ENCODE data around the gene PTPRG.
"Not testable (repeated sequence)": the region's sequence is repeated elsewhere in the genome, so short reads cannot be mapped to it uniquely, and the experiment has no call there.

PTPRG gene

GRCh38 chr3:61685755-61686154 is 124.4 kb downstream of the PTPRG start:
- DNase-seq (ENCODE audit: low read depth): no peak

- no peak for DNase-seq (ENCODE audit: low read depth)
These were observed 124.9 kb downstream of the PTPRG start for GRCh38 chr3:61686228-61686648.

- no peak for DNase-seq (ENCODE audit: low read depth)
These were observed 125.8 kb downstream of the PTPRG start for GRCh38 chr3:61687206-61687605.

DNA sequence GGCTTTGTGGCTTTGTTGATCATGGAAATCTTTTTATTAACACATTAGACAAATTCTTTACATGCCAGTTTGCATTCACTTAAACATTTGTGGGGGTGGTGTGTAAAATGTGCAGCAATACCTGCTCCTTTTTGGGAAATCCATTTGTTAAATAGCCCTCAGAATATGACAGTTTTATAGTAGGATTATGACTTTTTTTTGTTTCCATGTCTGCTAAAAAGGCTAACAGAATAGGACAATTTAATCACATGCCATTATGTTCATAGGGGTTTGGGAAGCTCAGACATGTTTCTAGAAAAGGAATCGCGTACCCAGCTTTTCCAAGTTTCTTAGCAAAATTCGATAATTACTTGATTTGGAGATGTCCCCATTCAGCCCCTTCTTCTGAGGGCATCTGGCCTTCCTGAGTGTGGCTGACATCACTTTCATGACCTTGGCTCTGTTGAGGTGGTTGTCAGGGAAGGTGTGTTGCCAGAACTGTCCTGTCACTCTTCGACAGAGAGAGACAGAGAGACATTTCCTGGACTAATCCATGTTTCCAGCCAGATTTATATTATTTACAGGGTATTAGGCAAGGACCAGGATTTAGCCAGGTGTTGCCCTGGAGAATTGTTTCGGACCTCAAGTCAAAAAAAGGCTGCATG is 126.4 kb downstream of the PTPRG start:
- DNase-seq (ENCODE audit: low read depth): no peak

- no peak for DNase-seq (ENCODE audit: low read depth)
These were observed 127.1 kb downstream of the PTPRG start for GRCh38 chr3:61688307-61688984.

DNA sequence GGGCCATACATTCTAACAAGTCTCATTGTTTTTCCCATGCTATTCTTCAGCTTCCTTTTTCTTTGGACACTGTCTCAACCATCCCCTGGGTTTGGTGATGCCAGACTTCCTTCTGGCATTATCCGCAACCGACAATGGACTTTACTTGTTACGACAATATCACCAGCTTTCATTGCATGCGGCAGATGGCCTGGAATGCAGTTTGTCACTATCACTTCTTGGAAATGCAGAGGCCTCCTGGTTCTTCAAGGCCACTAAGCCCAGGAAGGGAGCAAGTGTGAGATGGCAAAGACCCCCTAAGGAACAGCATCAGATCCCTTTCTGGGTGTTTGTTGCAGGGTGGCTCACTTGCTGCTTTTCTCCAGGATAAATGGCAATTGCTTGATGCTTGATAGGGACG is 128.6 kb downstream of the PTPRG start:
- DNase-seq (ENCODE audit: low read depth): no peak

GRCh38 chr3:61691466-61691865 is 130.1 kb downstream of the PTPRG start:
- no peak for DNase-seq (ENCODE audit: low read depth)

- DNase-seq (ENCODE audit: low read depth): no peak
These were observed 135.9 kb downstream of the PTPRG start for GRCh38 chr3:61697301-61697700.

DNA sequence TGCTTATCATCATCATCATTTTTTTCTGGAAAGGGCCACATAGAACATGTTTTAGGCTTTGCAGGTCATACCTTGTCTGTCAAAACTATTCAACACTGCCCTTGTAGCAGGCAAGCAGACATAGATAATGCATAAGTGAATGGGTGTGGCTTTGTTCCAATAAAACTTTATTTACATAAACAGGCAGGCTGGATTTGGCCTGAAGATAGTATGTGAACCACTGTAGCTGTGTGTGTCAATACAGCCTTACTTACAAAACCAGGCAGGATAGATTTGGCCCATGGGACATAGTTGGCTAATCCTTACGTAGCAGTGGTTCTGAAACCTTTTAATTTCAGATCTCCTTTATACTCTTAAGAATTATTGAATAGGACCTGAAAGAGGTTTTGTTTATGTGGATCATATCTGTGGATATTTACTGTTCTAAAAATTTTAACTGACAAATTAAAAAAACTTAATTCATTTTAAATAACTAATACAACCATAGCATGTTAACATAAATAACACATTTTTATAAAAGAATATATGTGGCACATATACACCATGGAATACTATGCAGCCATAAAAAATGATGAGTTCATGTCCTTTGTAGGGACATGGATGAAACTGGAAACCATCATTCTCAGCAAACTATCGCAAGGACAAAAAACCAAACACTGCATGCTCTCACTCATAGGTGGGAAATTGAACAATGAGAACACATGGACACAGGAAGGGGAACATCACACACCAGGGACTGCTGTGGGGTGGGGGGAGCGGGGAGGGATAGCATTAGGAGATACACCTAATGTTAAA is 137.1 kb downstream of the PTPRG start:
- not testable (repeated sequence) for DNase-seq (ENCODE audit: low read depth)

- DNase-seq (ENCODE audit: low read depth): no peak
These were observed 138.3 kb downstream of the PTPRG start for GRCh38 chr3:61699622-61700021.

GRCh38 chr3:61701011-61701410 is 139.6 kb downstream of the PTPRG start:
- no peak for DNase-seq (ENCODE audit: low read depth)

DNA sequence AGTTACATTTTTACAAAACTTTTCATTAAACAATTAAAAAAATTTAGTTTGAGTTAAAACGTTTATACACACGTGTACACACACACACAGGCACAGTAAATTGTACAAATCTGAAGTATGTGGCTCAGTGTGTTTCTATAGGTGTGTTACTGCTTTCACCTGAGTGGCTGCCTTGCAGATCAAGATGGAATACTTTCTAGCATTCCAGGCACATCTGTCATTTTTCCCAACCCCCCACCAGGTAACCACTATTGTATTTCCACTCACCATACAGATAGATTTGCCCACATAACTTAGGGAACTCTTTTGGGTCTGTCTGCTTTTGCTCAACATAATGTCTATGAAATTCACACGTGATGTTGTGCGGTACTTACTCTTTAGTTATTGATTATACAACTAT is 141.1 kb downstream of the PTPRG start:
- no peak for DNase-seq (ENCODE audit: low read depth)

GRCh38 chr3:61704807-61705206 is 143.4 kb downstream of the PTPRG start:
- DNase-seq (ENCODE audit: low read depth): no peak

DNA sequence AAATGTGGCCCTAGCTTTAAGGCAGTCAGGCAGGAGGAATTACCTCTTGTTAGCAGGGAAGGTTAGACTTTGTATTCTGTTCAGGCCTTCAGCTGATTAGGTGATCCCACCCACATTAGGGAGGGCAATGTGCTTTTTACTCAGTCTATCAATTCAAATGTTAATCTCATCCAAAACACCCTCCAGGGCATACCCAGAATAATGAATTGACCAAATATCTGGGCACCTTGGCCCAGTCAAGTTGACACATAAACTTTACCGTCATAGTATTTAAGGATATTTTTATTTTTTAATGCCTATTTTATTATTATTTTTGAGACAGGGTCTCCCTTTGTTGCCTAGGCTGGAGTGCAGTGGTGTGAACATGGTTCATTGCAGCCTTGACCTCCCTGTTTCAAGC is 146.1 kb downstream of the PTPRG start:
- no peak for DNase-seq (ENCODE audit: low read depth)

DNA sequence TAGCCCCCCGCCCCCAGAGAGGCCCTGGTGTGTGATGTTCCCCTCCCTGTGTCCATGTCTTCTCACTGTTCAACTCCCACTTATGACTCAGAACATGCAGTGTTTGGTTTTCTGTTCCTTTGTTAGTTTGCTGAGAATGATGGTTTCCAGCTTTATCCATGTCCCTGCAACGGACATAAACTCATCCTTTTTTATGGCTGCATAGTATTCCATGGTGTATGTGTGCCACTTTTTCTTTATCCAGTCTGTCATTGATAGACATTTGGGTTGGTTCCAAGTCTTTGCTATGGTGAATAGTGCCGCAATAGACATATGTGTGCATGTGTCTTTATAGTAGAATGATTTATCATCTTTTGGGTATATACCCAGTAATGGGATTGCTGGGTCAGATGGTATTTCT is 149.5 kb downstream of the PTPRG start:
- DNase-seq (ENCODE audit: low read depth): not testable (repeated sequence)

GRCh38 chr3:61714225-61714624 is 152.9 kb downstream of the PTPRG start:
- DNase-seq (ENCODE audit: low read depth): no peak

GRCh38 chr3:61715886-61716527 is 154.6 kb downstream of the PTPRG start:
- DNase-seq (ENCODE audit: low read depth): no peak

GRCh38 chr3:61716693-61717092 is 155.3 kb downstream of the PTPRG start:
- DNase-seq (ENCODE audit: low read depth): not testable (repeated sequence)

DNA sequence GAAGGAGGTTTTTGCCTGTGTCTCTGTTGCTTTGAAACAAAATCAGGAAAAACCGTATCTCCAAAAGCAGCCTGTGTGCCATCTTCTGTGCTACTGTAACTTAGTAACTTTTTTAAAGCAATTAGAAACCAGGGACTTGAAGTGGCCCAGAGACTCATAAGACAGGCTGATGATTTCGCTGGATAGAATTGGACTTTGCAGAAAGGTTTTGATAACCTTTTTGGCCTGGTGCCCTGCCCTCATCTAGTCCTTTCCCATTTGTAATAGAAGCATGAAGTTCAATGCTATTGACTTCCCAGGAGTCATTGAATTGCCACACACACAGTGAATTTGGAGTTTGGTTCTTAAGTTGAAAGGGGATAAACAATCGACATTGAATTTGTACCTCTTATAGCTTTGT is 157.2 kb downstream of the PTPRG start:
- DNase-seq (ENCODE audit: low read depth): no peak

GRCh38 chr3:61719278-61719977 is 158.1 kb downstream of the PTPRG start:
- DNase-seq (ENCODE audit: low read depth): no peak

DNA sequence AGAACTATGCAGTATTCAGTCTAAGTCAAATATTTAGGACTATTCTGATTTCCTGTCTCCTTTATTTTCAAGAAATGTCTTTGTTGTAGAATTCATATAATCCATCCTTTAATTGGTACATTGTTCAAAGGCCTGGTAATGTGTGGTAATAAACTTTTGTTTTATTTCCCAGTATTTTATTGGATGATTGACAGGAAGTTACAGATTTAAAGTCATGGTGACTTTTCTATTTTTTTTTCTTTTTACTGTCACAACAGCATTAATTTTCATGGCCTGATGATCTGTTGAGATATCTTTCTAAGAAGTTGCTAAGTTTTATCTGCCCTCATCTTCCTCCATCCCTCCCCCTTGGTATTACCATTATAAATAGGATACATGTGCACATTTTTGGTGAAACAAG is 161.7 kb downstream of the PTPRG start:
- no peak for DNase-seq (ENCODE audit: low read depth)

DNA sequence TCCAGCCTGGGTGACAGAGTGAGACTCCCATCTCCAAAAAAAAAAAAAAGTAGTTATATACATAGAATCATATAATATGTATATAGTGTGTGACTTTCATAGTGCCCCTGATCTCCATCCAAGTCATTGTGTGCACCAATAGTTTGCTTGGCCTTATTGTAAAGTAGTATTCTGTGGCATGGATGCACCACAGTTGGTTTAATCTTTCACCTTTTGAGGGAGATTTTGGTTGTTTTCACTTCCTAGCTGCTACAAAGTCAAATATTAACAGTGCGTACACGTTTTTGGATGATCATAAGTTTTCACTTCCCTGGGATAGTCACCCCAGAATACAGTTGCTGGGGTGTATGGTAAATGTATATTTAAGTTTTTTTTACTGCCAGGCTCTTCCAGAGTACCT is 162.8 kb downstream of the PTPRG start:
- no peak for DNase-seq (ENCODE audit: low read depth)
